Measurements from ENCODE around the gene SLC28A3. TPM values are rescaled to one million over a fixed set of nuclear protein-coding genes. Genes with fewer than 3 reads are reported as not detected.

SLC28A3 gene
- total and polyA plus RNA-seq, 2 donors (not counting 3 experiments of a cell fraction or from before 2014, with no cell fraction given): not detected

DNA sequence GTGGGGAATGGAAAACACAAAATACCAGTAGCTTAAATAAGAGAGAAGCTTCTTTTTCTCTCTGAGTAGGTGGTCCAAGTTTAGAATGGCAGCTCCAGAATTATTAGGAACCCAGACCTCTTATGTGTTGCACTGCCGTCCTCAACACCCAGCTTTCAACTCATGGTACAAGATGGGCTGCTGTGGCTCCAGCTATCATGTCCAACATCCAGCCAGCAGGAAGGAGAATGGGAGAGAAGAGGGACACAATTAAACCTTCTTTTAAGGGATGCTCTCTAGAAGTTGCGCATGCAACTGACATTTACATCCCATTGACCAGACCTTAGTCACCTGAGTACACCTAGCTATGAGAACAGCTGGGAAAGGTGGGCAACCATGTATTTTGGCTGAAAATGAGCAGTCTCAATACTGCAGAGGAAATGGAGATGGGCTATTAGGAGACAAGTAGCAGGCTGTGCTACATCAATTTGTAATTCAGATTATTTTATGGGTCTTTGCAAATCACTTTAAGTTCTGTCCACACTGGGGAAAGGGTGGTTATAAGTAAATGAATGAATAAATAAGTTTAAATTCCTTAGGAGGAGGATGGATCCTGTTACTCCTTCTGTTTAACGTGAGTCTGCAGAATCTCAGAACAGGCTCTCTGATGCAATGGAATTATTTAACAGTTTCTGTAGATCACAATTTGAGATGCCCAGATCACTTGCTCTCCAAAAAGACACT, 76.1 kb downstream of the SLC28A3 start:
- TF ChIP-seq GATA2 (IDR thresholded peaks at IDR 0.05; ENCODE audit: insufficient read depth, insufficient read length, low read depth, low read length): no peak
- TF ChIP-seq, protein P1, sequence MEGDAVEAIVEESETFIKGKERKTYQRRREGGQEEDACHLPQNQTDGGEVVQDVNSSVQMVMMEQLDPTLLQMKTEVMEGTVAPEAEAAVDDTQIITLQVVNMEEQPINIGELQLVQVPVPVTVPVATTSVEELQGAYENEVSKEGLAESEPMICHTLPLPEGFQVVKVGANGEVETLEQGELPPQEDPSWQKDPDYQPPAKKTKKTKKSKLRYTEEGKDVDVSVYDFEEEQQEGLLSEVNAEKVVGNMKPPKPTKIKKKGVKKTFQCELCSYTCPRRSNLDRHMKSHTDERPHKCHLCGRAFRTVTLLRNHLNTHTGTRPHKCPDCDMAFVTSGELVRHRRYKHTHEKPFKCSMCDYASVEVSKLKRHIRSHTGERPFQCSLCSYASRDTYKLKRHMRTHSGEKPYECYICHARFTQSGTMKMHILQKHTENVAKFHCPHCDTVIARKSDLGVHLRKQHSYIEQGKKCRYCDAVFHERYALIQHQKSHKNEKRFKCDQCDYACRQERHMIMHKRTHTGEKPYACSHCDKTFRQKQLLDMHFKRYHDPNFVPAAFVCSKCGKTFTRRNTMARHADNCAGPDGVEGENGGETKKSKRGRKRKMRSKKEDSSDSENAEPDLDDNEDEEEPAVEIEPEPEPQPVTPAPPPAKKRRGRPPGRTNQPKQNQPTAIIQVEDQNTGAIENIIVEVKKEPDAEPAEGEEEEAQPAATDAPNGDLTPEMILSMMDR (IDR thresholded peaks at IDR 0.05; ENCODE audit: extremely low read depth in 1 of 2, insufficient read depth in 1 of 2, low read depth in 1 of 2, low read length in 2 of 2): no peak
- no peak for TF ChIP-seq POLR2A (IDR thresholded peaks at IDR 0.05; ENCODE audit: low read depth, low read length)
- no peak for TF ChIP-seq EZH2 (IDR thresholded peaks at IDR 0.05; ENCODE audit: borderline replicate concordance, low read depth, low read length, severe bottlenecking)
- TF ChIP-seq, protein P2, sequence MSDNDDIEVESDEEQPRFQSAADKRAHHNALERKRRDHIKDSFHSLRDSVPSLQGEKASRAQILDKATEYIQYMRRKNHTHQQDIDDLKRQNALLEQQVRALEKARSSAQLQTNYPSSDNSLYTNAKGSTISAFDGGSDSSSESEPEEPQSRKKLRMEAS (IDR thresholded peaks at IDR 0.05; ENCODE audit: insufficient read depth, insufficient read length): no peak
- no peak for TF ChIP-seq FOS (IDR thresholded peaks at IDR 0.05; ENCODE audit: borderline replicate concordance, insufficient read depth, low read length)
- no peak for TF ChIP-seq JUN (IDR thresholded peaks at IDR 0.05; ENCODE audit: borderline replicate concordance, insufficient read depth, insufficient read length, low read depth)
- TF ChIP-seq POLR2AphosphoS5 (IDR thresholded peaks at IDR 0.05; ENCODE audit: insufficient read depth, low read depth, low read length): no peak
- TF ChIP-seq MYC (IDR thresholded peaks at IDR 0.05; ENCODE audit: low read depth, low read length): no peak
- no peaks in the 10 kb centered on the region for H3K9me3 ChIP-seq (replicated peaks; ENCODE audit: control insufficient read depth, insufficient read depth, low read length)
- no peak overlapping the region for H3K9ac ChIP-seq (replicated peaks; ENCODE audit: extremely low read depth, insufficient read depth, low read length)
- CTCF ChIA-PET: interaction anchor here (0.8 to 2.0 kb wide), 6 partner anchors 18 to 344 kb away, joined by 3 to 20 read pairs (median 4); partner anchors contain the start of gene KIF27
- no peaks in the 10 kb centered on the region for H3K9me1 ChIP-seq (replicated peaks; ENCODE audit: control insufficient read depth, extremely low read depth, insufficient read depth, low read length)
- no TSS peak for BruUV-seq (replicated peaks)
- no peak overlapping the region for H3K4me3 ChIP-seq (replicated peaks in 1 of 3; ENCODE audit: insufficient read depth in 1 of 3, low read depth in 1 of 3, low read length in 3 of 3)
- H3K4me2 ChIP-seq (ENCODE audit: insufficient read depth, low read length): no peak overlapping the region
- H3K4me1 ChIP-seq (ENCODE audit: control insufficient read depth, extremely low read depth, insufficient read depth, low read length): no peaks in the 10 kb centered on the region
- no peak overlapping the region for H3K27ac ChIP-seq (ENCODE audit: insufficient read depth, low read depth, low read length)
- no peak for DNase-seq (ENCODE audit: low read depth, low spot score)
- dilution Hi-C loops (cut with MboI; ENCODE audit: extremely low pct_ligation_motif_present, low sequenced_read_pairs): no loop called here
- H3K79me2 ChIP-seq (ENCODE audit: control insufficient read depth, insufficient read depth, low read length): no peaks in the 10 kb centered on the region
- POLR2A ChIA-PET: no interaction called here
- H3K27me3 ChIP-seq (ENCODE audit: control insufficient read depth in 2 of 2, insufficient read depth in 2 of 2, low read length in 2 of 2): peaks cover 10 to 22% of the 10 kb centered on the region in 2 experiments
- H4K20me1 ChIP-seq (replicated peaks; ENCODE audit: control insufficient read depth, extremely low read depth, insufficient read depth, low read length): no peaks in the 10 kb centered on the region
- no peak overlapping the region for H2AFZ ChIP-seq (ENCODE audit: low read depth, low read length)
- no peak for FAIRE-seq
- intact Hi-C loops (cut with micrococcal nuclease): loop anchor here (5.0 kb wide), 2 partner anchors 87 to 642 kb away; partner anchors contain the start of gene IDNK
- H3K36me3 ChIP-seq (ENCODE audit: control insufficient read depth in 2 of 2, extremely low read depth in 1 of 2, insufficient read depth in 2 of 2, low read length in 2 of 2): no peaks in the 10 kb centered on the region
